LNCAP (cell line): Measurements from ENCODE around the gene MBD5.

Source experiments
- CTCF ChIP-seq: fragments of 450-650 bp; IDR thresholded peaks from 2 replicates; pipeline ENCODE4 v1.5.1; 2017; ENCODE audit warnings: mild to moderate bottlenecking

MBD5 gene

GRCh38 chr2:148362144-148362796, 341.4 kb downstream of the MBD5 start:
- TF ChIP-seq CTCF = no peak

- TF ChIP-seq CTCF = no peak
These were observed 354.3 kb downstream of the MBD5 start for GRCh38 chr2:148375214-148375613.

- no peak for TF ChIP-seq CTCF
These were observed 370.4 kb downstream of the MBD5 start for GRCh38 chr2:148391324-148391723.

- TF ChIP-seq CTCF = no peak
These were observed 381.9 kb downstream of the MBD5 start for GRCh38 chr2:148402786-148403185.

- no peak for TF ChIP-seq CTCF
These were observed 390.0 kb downstream of the MBD5 start for GRCh38 chr2:148410899-148411298.

GRCh38 chr2:148416248-148416647, 395.4 kb downstream of the MBD5 start:
- TF ChIP-seq CTCF = no peak

- TF ChIP-seq CTCF = no peak
These were observed 409.2 kb downstream of the MBD5 start for GRCh38 chr2:148430101-148430500.

- TF ChIP-seq CTCF = no peak
These were observed 427.0 kb downstream of the MBD5 start for GRCh38 chr2:148447877-148448276.
